IMR-90 (cell line): ENCODE data around the gene MED12L.

Experiments
- BHLHE40 ChIP-seq: fragments of 150-350 bp; IDR thresholded peaks from 2 replicates; pipeline ENCODE4 v1.6.1; 2016; ENCODE audit warnings: mild to moderate bottlenecking, low read depth, low read length
- CEBPB ChIP-seq: IDR thresholded peaks from 2 replicates; pipeline ENCODE4 v1.6.1; 2012; ENCODE audit warnings: low read depth, low read length, improper control_type of control experiment
- FOS ChIP-seq: fragments of 150-350 bp; IDR thresholded peaks from 2 replicates; pipeline ENCODE4 v1.6.1; 2016; ENCODE audit warnings: low read depth, low read length
- MAFK ChIP-seq: IDR thresholded peaks from 2 replicates; pipeline ENCODE4 v1.6.1; 2012; ENCODE audit warnings: low read depth, low read length, improper control_type of control experiment
- MXI1 ChIP-seq: IDR thresholded peaks from 2 replicates; pipeline ENCODE4 v1.6.1; 2012; ENCODE audit warnings: low read depth, mild to moderate bottlenecking, low read length, moderate library complexity, borderline replicate concordance
- POLR2A ChIP-seq: IDR thresholded peaks from 2 replicates; pipeline ENCODE4 v1.6.1; 2012; ENCODE audit warnings: mild to moderate bottlenecking, low read depth, low read length
- RAD21 ChIP-seq: IDR thresholded peaks from 2 replicates; pipeline ENCODE4 v1.6.1; 2012; ENCODE audit warnings: low read length, improper control_type of control experiment
- RFX5 ChIP-seq: IDR thresholded peaks from 2 replicates; pipeline ENCODE4 v1.8.0; 2012; ENCODE audit warnings: low read depth, mild to moderate bottlenecking, low read length, moderate library complexity
- SMC3 ChIP-seq: fragments of 150-350 bp; IDR thresholded peaks from 2 replicates; pipeline ENCODE4 v1.6.1; 2016; ENCODE audit warnings: low read depth, mild to moderate bottlenecking, antibody characterized with exemption, low read length, moderate library complexity
- TF ChIP-seq, protein P1 (sequence below): conservative IDR thresholded peaks from 2 replicates; pipeline ENCODE4 v1.5.1; 2012; ENCODE audit warnings: mild to moderate bottlenecking, low read depth, low read length, improper control_type of control experiment
- TF ChIP-seq, protein P2 (sequence below): fragments of 150-350 bp; IDR thresholded peaks from 2 replicates; pipeline ENCODE4 v1.6.1; 2017; ENCODE audit warnings: mild to moderate bottlenecking, antibody characterized with exemption, low read length, low read depth
- TF ChIP-seq, protein P3 (sequence below): fragments of 150-350 bp; IDR thresholded peaks from 2 replicates; pipeline ENCODE4 v1.6.1; 2016; ENCODE audit warnings: low read depth, mild to moderate bottlenecking, low read length, moderate library complexity, borderline replicate concordance

DNA sequence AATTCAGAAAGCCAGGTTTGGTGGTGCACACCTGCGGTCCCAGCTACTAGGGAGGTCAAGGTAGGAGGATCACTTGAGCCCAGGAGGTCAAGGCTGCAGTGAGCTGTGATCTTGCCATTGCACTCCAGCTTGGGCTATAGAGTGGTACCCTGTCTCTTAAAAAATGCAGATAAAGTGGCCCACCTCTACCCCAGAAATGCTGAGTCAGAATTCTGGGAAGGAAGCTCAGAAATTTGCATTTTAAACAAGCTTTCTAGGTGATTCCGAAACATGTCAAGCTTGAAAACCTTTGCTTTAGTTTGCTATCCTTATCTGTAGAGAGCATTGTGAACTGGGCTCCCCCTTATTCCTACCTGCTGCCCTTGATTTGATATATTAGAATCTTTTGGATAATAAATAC is 7.7 kb downstream of the MED12L start:
- no peak for TF ChIP-seq SMC3
- TF ChIP-seq RAD21: no peak
- TF ChIP-seq, protein P1, sequence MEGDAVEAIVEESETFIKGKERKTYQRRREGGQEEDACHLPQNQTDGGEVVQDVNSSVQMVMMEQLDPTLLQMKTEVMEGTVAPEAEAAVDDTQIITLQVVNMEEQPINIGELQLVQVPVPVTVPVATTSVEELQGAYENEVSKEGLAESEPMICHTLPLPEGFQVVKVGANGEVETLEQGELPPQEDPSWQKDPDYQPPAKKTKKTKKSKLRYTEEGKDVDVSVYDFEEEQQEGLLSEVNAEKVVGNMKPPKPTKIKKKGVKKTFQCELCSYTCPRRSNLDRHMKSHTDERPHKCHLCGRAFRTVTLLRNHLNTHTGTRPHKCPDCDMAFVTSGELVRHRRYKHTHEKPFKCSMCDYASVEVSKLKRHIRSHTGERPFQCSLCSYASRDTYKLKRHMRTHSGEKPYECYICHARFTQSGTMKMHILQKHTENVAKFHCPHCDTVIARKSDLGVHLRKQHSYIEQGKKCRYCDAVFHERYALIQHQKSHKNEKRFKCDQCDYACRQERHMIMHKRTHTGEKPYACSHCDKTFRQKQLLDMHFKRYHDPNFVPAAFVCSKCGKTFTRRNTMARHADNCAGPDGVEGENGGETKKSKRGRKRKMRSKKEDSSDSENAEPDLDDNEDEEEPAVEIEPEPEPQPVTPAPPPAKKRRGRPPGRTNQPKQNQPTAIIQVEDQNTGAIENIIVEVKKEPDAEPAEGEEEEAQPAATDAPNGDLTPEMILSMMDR: no peak
- TF ChIP-seq BHLHE40: no peak
- TF ChIP-seq POLR2A: no peak
- TF ChIP-seq, protein P2, sequence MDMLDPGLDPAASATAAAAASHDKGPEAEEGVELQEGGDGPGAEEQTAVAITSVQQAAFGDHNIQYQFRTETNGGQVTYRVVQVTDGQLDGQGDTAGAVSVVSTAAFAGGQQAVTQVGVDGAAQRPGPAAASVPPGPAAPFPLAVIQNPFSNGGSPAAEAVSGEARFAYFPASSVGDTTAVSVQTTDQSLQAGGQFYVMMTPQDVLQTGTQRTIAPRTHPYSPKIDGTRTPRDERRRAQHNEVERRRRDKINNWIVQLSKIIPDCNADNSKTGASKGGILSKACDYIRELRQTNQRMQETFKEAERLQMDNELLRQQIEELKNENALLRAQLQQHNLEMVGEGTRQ: no peak
- no peak for TF ChIP-seq RFX5
- TF ChIP-seq FOS: no peak
- TF ChIP-seq MAFK: peak; percentile 79
- TF ChIP-seq, protein P3, sequence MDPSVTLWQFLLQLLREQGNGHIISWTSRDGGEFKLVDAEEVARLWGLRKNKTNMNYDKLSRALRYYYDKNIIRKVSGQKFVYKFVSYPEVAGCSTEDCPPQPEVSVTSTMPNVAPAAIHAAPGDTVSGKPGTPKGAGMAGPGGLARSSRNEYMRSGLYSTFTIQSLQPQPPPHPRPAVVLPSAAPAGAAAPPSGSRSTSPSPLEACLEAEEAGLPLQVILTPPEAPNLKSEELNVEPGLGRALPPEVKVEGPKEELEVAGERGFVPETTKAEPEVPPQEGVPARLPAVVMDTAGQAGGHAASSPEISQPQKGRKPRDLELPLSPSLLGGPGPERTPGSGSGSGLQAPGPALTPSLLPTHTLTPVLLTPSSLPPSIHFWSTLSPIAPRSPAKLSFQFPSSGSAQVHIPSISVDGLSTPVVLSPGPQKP: no peak
- TF ChIP-seq MXI1: no peak
- no peak for TF ChIP-seq CEBPB
